ENCODE data around the gene RGMA.

RGMA gene

DNA sequence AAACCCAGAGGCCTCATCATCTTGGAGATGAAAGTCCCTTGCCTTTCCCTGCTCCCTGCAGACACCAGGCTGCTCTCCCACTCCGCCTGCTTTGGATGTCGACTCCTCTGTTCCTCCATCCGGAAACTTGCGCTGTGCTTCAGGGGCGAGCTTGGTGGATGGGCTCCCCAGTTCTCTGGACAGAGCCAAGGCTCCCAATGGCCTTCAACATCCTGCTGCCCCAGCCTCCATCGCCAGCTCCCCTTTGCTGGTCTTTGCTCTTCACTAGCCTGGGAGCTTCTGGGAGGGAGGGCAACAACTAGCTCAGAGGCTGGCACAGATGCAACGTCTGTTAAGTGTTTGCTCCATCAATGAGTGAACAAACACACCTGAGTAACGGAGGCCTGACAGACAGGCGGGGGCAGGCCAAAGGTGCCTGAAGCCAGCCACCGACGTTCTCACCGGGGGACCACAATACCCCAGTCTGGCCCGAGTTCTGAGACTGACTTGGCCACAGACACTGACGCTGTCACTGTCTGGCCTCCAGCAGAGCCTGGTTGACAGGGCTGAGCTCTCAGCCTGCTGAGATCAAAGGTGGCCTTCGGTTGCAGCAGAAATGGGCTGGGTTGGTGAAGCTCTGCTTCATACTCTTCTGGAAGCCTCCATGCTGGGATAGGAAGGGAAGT, 39.0 kb downstream of the RGMA start:
- no peak for TF ChIP-seq CTCF (IDR thresholded peaks at IDR 0.05; ENCODE audit: low read depth, low read length, missing control alignments)
- DNase-seq = no peak
- in situ Hi-C loops (cut with HindIII; ENCODE audit: low pct_ligation_motif_present, low sequenced_read_pairs) = no loop called here
- no peaks in the 10 kb centered on the region for H3K27me3 ChIP-seq (replicated peaks)
- no peak overlapping the region for H3K27ac ChIP-seq
- no peak overlapping the region for H3K4me3 ChIP-seq (ENCODE audit: low read depth, low read length)
- H3K36me3 ChIP-seq (replicated peaks) = no peaks in the 10 kb centered on the region

DNA sequence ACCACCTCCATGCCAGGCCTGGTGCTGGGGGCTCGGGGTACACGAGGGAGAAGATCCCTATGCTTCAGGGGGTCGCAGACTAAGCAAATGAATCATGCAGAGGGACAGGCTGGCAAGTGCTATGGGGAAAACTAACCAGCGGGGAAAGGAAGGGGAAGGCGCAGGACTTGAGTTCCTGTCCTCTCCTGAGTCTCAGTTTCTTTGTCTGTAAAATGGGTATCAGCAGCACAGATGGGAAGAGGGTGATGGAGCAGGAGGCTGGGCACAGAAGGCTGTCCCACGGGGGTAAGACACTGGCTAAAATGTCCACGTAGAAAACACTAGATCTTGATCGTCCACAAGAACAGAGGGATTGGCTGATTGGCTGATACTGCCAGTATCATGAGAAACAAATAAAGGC, 39.8 kb downstream of the RGMA start:
- Histone ChIP-seq H3K27ac (no peak overlapping the region), H3K36me3 (replicated peaks) (no peaks in the 10 kb centered on the region), H3K27me3 (replicated peaks) (no peaks in the 10 kb centered on the region), H3K4me3 (ENCODE audit: low read depth, low read length) (no peak overlapping the region)
- in situ Hi-C loops (cut with HindIII; ENCODE audit: low pct_ligation_motif_present, low sequenced_read_pairs) = no loop called here
- TF ChIP-seq CTCF (IDR thresholded peaks at IDR 0.05; ENCODE audit: low read depth, low read length, missing control alignments) = no peak
- no peak for DNase-seq

DNA sequence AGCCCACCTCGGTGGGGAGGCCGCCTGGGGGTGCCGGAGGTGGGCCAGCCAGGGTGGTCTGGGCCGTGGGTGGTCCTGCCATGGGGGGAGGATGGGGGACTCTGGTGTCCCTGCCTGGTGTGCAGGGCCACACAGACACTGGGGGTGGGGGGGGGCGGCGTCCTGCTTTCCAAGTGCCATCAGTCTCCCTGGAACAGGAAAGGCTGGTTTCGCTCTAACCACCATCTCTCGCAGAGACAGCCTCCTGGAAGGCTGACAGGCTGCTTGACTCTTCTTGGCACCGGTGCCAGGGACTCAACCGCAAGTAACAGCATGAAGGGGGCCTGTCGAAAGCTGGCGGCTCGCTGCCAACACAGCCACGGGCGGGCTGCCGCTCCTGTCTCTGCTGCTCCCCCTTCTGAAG, 40.3 kb downstream of the RGMA start:
- in situ Hi-C loops (cut with HindIII; ENCODE audit: low pct_ligation_motif_present, low sequenced_read_pairs) = no loop called here
- no peak overlapping the region for H3K27ac ChIP-seq

DNA sequence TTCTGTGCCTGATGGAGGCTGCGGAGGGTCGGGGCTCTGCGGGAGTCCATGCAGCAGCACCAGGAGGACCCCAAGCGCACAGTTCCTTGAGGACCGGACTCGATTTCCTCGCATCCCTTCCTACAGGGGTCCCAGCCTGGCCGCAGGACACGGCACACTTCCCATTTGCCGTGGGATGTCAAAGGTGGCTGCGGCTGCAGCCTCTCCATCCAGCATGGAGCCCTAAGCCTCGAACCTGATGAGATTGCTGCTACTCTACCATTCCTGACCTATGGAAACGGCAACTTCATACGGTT, 40.6 kb downstream of the RGMA start:
- in situ Hi-C loops (cut with HindIII; ENCODE audit: low pct_ligation_motif_present, low sequenced_read_pairs) = no loop called here
- no peaks in the 10 kb centered on the region for H3K36me3 ChIP-seq (replicated peaks)
- H3K27ac ChIP-seq = no peak overlapping the region
- no peak for DNase-seq
- H3K4me3 ChIP-seq (ENCODE audit: low read depth, low read length) = no peak overlapping the region
- no peak for TF ChIP-seq CTCF (IDR thresholded peaks at IDR 0.05; ENCODE audit: low read depth, low read length, missing control alignments)
- no peaks in the 10 kb centered on the region for H3K27me3 ChIP-seq (replicated peaks)

More for the DNA sequence above, 40.3 kb downstream of the RGMA start:
- Histone ChIP-seq H3K4me3 (ENCODE audit: low read depth, low read length) (no peak overlapping the region), H3K36me3 (replicated peaks) (no peaks in the 10 kb centered on the region), H3K27me3 (replicated peaks) (no peaks in the 10 kb centered on the region)
- no peak for TF ChIP-seq CTCF (IDR thresholded peaks at IDR 0.05; ENCODE audit: low read depth, low read length, missing control alignments)
- no peak for DNase-seq

DNA sequence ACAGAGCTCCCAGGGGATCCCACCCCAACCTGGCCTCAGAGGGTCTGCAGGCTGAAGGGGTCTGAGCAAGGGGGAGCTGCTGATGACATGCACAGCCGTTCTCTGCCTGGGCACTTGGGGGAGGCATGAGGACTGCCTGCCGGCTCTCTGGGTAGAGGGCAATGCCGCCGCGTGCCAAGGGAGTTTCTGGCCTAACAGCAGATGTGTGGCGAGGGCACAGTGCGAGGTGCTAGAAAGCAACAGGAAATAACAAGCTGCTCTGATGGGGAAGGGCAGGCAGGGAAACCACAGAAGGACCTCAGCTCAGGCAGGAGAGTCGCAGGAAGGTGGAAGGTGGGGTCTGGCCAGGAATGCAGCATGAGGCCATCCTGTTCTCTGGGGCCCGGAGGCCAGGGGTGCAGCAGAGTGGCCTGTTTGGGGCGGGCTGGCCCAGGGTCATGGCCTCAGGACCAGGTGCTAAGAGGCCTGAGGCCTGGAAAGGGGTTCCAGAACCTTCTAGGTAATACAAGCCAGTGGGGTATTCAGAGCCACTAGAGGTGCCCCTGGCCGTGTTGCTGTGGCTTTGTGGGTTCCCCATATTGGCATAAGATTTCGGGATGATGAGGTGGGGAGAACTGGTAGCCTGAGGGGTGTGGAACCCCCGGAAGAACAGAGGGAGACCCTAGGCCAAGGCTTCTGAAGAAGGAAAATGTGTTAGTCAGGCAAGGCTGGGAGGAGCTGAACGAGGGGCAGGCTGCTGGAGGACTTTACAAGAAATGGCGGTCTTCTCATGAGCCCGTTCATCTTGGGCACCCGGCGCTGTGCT, 41.2 kb downstream of the RGMA start:
- Histone ChIP-seq H3K27ac (no peak overlapping the region), H3K4me3 (ENCODE audit: low read depth, low read length) (no peak overlapping the region), H3K36me3 (replicated peaks) (no peaks in the 10 kb centered on the region), H3K27me3 (replicated peaks) (no peaks in the 10 kb centered on the region)
- no peak for TF ChIP-seq CTCF (IDR thresholded peaks at IDR 0.05; ENCODE audit: low read depth, low read length, missing control alignments)
- in situ Hi-C loops (cut with HindIII; ENCODE audit: low pct_ligation_motif_present, low sequenced_read_pairs) = no loop called here
- DNase-seq = no peak
